ENCODE results near the gene RPL15.

Gene RPL15

DNA sequence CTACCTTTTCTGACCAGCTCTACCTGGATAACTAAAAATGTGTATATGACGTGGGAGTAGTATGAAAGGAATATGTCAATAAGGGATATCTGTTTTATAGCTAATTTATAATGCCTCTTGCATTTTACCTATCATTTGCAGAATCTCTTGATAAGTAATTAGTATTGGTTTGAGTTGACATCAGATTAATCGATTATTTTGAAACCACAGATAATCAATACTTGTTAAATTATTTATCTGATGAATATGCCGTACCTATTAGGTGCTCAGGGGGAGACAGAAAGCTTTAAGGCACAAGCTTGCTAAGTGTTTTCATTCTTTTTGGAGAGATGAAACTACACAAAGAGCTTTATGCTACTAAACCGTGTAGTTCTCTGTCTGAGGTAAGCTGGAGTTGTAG is 52.5 kb downstream of the RPL15 start:
- DNase-seq (ENCODE audit: extremely low spot score), result no peak
- TF ChIP-seq, protein P1, sequence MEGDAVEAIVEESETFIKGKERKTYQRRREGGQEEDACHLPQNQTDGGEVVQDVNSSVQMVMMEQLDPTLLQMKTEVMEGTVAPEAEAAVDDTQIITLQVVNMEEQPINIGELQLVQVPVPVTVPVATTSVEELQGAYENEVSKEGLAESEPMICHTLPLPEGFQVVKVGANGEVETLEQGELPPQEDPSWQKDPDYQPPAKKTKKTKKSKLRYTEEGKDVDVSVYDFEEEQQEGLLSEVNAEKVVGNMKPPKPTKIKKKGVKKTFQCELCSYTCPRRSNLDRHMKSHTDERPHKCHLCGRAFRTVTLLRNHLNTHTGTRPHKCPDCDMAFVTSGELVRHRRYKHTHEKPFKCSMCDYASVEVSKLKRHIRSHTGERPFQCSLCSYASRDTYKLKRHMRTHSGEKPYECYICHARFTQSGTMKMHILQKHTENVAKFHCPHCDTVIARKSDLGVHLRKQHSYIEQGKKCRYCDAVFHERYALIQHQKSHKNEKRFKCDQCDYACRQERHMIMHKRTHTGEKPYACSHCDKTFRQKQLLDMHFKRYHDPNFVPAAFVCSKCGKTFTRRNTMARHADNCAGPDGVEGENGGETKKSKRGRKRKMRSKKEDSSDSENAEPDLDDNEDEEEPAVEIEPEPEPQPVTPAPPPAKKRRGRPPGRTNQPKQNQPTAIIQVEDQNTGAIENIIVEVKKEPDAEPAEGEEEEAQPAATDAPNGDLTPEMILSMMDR (IDR thresholded peaks at IDR 0.05; ENCODE audit: control extremely low read depth, extremely low read depth, low read depth, missing control alignments), result no peak
- CTCF ChIA-PET, result interaction anchor here (1.6 to 4.9 kb wide), 3 partner anchors 11 to 21 kb away, joined by 4 to 22 read pairs (median 5); no protein-coding TSS in a partner anchor
- POLR2A ChIA-PET, result no interaction called here

All from GM10248 (cell line).